MG63 (cell line): ENCODE results near the gene POMGNT2. TPM values are rescaled to one million over a fixed set of nuclear protein-coding genes. Genes with fewer than 3 reads are reported as not detected.

Source experiments
- DNase-seq: peaks from one replicate; pipeline ENCODE4 v3.0.0-alpha.2; 2020
- H3K27me3 ChIP-seq: fragments of 250-450 bp; sonication (Bioruptor Pico); 2 replicates; pipeline ENCODE4 v1.5.1; 2020; ENCODE audit warnings: mild to moderate bottlenecking, moderate library complexity
- H3K36me3 ChIP-seq: fragments of 250-450 bp; sonication (Bioruptor Pico); 2 replicates; pipeline ENCODE4 v1.5.1; 2020; ENCODE audit warnings: mild to moderate bottlenecking, moderate library complexity
- H3K4me3 ChIP-seq: fragments of 250-450 bp; sonication (Bioruptor Pico); 2 replicates; pipeline ENCODE4 v1.5.1; 2020; ENCODE audit warnings: mild to moderate bottlenecking, moderate library complexity
- H3K9me3 ChIP-seq: fragments of 250-450 bp; sonication (Bioruptor Pico); 2 replicates; pipeline ENCODE4 v1.5.1; 2020; ENCODE audit warnings: mild to moderate bottlenecking, moderate library complexity
- total RNA-seq: library from RNA; depleted of rRNA; stranded (reverse); fragments of >200 nt; shearing (Covaris generic); gene quantifications from 2 replicates; pipeline ENCODE4 v1.2.3, GENCODE V29; 2014; ENCODE audit warnings: low replicate concordance

The POMGNT2 gene
- total RNA-seq, 1 experiment from 2014 or later: 10.6 TPM

DNA sequence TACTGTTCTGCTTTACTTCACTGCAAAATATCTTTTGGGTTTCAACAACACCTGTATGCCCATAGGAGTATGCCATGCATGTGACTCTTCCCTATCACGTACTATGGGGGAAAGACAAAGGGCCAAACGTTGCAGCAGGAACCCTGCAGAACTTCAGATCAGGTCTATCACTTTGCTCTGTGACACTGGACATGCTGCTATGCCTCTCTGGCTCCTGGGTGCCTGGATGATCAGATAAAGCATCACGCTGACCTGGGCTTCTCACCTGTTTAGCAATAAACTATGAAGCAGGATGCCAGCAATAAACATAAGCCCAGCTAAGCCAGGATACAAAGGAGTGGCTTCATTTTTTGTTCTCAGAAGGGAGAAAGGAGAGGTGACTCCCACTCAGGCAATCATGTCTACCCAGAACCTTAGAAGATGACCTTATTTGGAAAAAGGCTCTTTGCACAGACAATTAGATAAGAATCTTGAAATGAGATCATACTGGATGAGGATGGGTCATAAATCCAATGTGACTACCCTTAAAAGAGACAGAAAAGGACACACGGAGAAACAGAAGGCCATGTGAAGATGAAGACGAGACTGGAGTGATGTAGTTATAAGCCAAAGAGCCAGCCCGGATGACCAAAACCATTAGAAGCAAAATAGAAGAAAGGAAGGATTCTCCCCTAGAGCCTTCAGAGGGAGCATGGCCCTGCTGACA, 19.3 kb downstream of the POMGNT2 start:
- Histone ChIP-seq H3K9me3 (no peaks in the 10 kb centered on the region), H3K36me3 (no peaks in the 10 kb centered on the region), H3K4me3 (no peak overlapping the region), H3K27me3 (no peaks in the 10 kb centered on the region)
- no peak for DNase-seq

DNA sequence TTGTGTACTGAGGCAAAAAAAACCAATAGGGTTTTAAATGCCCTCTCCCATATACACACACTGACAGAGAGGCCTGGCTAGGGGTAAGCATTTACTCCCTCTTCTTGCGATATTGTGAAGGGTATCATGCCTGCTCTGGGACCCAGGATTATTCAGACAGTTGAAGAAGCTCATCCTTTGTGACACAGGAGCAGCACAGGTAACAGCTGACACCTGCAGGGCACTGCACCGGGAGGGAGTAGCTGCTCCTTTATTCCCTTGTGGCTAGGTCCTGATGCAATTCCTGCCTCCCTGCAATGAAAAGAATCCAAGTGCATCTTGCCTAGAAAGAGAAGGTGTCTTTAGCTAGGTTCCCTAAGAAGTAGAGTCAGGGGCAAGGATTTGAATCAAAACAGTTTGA, 23.4 kb downstream of the POMGNT2 start:
- DNase-seq: no peak
- no peaks in the 10 kb centered on the region for H3K9me3 ChIP-seq
- H3K4me3 ChIP-seq: no peak overlapping the region
- no peaks in the 10 kb centered on the region for H3K36me3 ChIP-seq
- H3K27me3 ChIP-seq: no peaks in the 10 kb centered on the region

- no peak for DNase-seq
- no peaks in the 10 kb centered on the region for H3K27me3 ChIP-seq
Observed at GRCh38 chr3:43081796-43082195, 24.1 kb downstream of the POMGNT2 start.

GRCh38 chr3:43080726-43081568, 24.9 kb downstream of the POMGNT2 start:
- Histone ChIP-seq H3K36me3 (no peaks in the 10 kb centered on the region), H3K9me3 (no peaks in the 10 kb centered on the region), H3K27me3 (no peaks in the 10 kb centered on the region), H3K4me3 (no peak overlapping the region)
- no peak for DNase-seq

More at GRCh38 chr3:43081796-43082195, 24.1 kb downstream of the POMGNT2 start:
- no peak overlapping the region for H3K4me3 ChIP-seq
- H3K9me3 ChIP-seq: no peaks in the 10 kb centered on the region
- H3K36me3 ChIP-seq: no peaks in the 10 kb centered on the region

GRCh38 chr3:43079536-43080332, 26.1 kb downstream of the POMGNT2 start:
- no peak for DNase-seq
- Histone ChIP-seq H3K27me3 (no peaks in the 10 kb centered on the region), H3K36me3 (no peaks in the 10 kb centered on the region)

DNA sequence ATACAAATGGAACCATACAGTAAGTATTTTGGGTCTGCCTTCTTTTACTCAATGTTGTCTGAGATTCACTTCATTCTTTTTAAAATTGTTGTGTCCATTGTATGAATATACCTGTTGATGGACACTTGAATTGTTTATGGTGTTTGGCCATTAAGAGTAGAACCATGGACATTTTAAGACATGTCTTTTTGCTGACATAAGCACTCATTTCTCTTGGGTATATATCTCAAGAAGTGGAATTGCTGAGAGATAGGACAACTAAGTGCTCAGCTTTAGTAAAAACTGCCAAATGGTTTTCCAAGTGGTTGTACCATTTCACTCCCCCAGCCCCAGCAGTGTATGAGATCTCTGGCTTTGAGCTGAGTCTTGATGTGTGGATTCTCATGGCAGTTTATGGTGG, 28.2 kb downstream of the POMGNT2 start:
- Histone ChIP-seq H3K4me3 (no peak overlapping the region), H3K27me3 (no peaks in the 10 kb centered on the region), H3K36me3 (no peaks in the 10 kb centered on the region), H3K9me3 (no peaks in the 10 kb centered on the region)
- DNase-seq: no peak

More at GRCh38 chr3:43079536-43080332, 26.1 kb downstream of the POMGNT2 start:
- Histone ChIP-seq H3K4me3 (no peak overlapping the region), H3K9me3 (no peaks in the 10 kb centered on the region)

GRCh38 chr3:43077261-43077660, 28.6 kb downstream of the POMGNT2 start:
- DNase-seq: no peak

GRCh38 chr3:43076857-43077256, 29.0 kb downstream of the POMGNT2 start:
- no peak overlapping the region for H3K4me3 ChIP-seq
- no peak for DNase-seq
- H3K9me3 ChIP-seq: no peaks in the 10 kb centered on the region
- no peaks in the 10 kb centered on the region for H3K27me3 ChIP-seq
- H3K36me3 ChIP-seq: no peaks in the 10 kb centered on the region

More at GRCh38 chr3:43077261-43077660, 28.6 kb downstream of the POMGNT2 start:
- Histone ChIP-seq H3K9me3 (no peaks in the 10 kb centered on the region), H3K27me3 (no peaks in the 10 kb centered on the region), H3K4me3 (no peak overlapping the region), H3K36me3 (no peaks in the 10 kb centered on the region)

- DNase-seq: peak; percentile 6
- Histone ChIP-seq H3K9me3 (no peaks in the 10 kb centered on the region), H3K27me3 (no peaks in the 10 kb centered on the region), H3K4me3 (no peak overlapping the region), H3K36me3 (no peaks in the 10 kb centered on the region)
Observed at GRCh38 chr3:43075904-43076661, 29.8 kb downstream of the POMGNT2 start.

DNA sequence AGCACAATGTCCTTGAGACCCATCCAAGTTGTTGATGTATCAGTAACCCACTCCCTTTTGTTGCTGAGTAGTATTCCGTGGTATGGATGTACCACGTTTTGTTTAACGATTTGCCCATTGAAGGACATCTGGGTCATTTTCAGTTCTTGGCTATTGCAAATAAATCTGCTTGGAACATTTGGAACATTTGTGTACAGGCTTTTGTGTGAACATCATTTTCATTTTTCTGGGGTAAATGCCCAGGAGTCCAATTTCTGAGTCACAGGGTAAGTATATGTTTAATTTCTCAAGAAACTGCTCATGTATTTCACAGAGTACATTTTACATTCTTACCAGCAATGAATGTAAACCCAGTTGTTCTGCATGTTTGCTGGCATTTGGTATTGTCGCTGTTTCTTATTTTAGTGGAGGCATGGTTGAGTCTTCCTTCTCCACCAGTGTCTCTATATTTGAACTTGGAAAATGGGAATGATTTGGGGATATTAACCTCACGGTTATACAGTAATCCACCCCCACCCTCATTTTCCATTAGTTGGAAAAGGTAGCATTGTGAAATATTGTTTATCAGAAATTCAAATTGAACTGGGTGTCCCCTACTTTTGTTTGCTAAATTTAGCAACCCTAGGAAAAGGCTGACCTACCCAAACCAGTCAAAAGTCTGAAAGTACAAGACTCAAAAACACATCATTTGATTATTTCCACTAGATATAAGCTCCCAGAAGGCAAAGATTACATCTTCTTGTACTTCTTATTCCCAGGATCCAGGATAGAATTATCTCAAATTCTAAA, 30.8 kb downstream of the POMGNT2 start:
- Histone ChIP-seq H3K27me3 (no peaks in the 10 kb centered on the region), H3K9me3 (no peaks in the 10 kb centered on the region), H3K4me3 (no peak overlapping the region), H3K36me3 (no peaks in the 10 kb centered on the region)
- no peak for DNase-seq

GRCh38 chr3:43074482-43074881, 31.4 kb downstream of the POMGNT2 start:
- no peaks in the 10 kb centered on the region for H3K27me3 ChIP-seq
- H3K36me3 ChIP-seq: no peaks in the 10 kb centered on the region
- H3K4me3 ChIP-seq: no peak overlapping the region
- DNase-seq: no peak
- H3K9me3 ChIP-seq: no peaks in the 10 kb centered on the region

DNA sequence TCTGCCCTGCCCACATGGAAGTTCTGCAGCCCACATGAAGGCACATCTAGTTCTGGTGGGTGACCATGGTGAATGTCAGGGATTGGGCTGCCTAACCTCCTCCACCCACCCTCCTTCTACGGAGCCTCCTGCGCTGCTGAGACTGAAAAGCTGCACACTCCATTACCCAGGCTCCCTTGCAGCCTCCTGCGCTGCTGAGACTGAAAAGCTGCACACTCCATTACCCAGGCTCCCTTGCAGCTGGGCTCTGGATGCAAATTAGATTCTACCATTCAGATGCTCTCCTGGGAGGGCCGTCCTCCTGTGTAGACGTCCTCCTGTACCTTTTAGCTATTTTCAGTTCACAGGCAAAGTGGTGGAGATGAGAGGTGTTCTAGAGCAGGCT, 32.1 kb downstream of the POMGNT2 start:
- Histone ChIP-seq H3K36me3 (no peaks in the 10 kb centered on the region), H3K4me3 (no peak overlapping the region), H3K27me3 (no peaks in the 10 kb centered on the region), H3K9me3 (no peaks in the 10 kb centered on the region)
- no peak for DNase-seq

DNA sequence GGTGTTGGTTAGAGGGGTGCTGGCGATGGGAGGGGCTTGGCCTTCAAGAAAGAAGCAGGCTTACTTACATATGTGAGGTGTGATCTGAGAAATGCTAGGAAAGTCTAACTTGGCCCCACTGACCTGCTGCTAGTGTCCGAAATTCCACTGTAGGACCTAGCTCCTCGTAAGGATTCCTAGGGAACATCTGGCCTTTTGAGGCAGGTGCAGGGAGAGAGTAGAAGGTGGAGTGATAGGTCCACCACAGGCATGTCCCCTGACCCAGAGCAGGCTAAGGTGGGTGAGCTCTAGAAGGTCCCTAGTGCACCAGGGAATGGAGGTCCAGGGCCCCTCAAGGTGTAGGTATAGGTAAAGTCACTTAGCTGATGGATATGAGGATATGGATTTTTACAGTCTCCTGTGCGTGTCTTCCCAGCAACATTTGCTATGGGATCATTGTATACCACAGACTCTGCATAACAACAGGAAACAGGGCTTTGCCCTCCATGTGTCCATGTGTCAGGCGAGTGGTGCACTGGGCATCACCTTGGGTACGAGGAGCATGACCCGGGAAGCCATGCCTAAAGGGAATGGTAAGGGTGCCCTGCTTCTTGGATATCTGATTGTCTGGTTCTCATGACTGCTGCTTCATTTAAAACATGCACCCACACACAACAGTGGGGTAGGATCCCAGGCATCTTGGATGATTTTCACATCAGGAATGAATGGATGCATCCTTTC, 32.6 kb downstream of the POMGNT2 start:
- Histone ChIP-seq H3K4me3 (no peak overlapping the region), H3K36me3 (no peaks in the 10 kb centered on the region), H3K9me3 (no peaks in the 10 kb centered on the region), H3K27me3 (no peaks in the 10 kb centered on the region)
- no peak for DNase-seq

DNA sequence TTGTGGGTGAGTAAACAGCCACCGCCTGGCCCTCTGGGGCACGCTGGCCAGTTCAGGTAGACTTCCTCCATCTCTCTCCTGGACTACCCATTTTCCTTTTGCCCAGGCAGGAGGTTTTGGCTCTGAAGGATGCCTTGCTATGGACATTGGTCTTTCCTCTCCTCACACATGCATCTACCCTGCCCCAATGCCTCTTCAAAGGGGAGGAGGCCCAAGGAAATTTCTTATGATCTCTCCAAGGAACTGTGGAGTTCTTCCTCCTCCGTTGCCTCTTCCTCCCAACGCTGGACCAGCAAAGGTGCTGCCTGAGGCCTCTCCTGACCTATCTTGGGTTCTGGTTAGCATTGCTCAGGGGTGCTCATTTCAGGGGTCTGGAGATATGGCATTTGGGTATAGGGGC, 33.5 kb downstream of the POMGNT2 start:
- Histone ChIP-seq H3K27me3 (no peaks in the 10 kb centered on the region), H3K4me3 (no peak overlapping the region), H3K36me3 (no peaks in the 10 kb centered on the region), H3K9me3 (no peaks in the 10 kb centered on the region)
- no peak for DNase-seq

- DNase-seq: no peak
- Histone ChIP-seq H3K4me3 (no peak overlapping the region), H3K36me3 (no peaks in the 10 kb centered on the region), H3K9me3 (no peaks in the 10 kb centered on the region), H3K27me3 (no peaks in the 10 kb centered on the region)
Observed at GRCh38 chr3:43071313-43071893, 34.5 kb downstream of the POMGNT2 start.
